Stimulated activated naive CD8-positive, alpha-beta T cell treated with anti-CD3 and anti-CD28 coated beads, Interleukin-15, amount 100 ng/mL, for 72 hours (primary cell): ENCODE data around the gene JMJD1C.

Source experiments
- ATAC-seq: fragments of 150-1000 bp; cut with Tn5 transposase; 2 replicates; pipeline ENCODE4 v1.10.0; 2021; ENCODE audit warnings: mild to moderate bottlenecking, moderate library complexity
- DNase-seq, 2 donors: peaks; one replicate each; pipeline ENCODE4 v3.0.0; 2021 to 2022
- H3K27ac Mint-ChIP-seq, 2 donors: one replicate each; pipeline ENCODE4 v1.8.0; 2022; ENCODE audit warnings: mild to moderate bottlenecking in 2 of 2, mixed read lengths in 2 of 2, moderate library complexity in 2 of 2
- H3K27me3 Mint-ChIP-seq: one replicate; pipeline ENCODE4 v1.8.0; 2022; ENCODE audit warnings: mixed read lengths
- H3K4me1 Mint-ChIP-seq: one replicate; pipeline ENCODE4 v1.8.0; 2022; ENCODE audit warnings: mild to moderate bottlenecking, mixed read lengths
- H3K4me3 Mint-ChIP-seq, 2 donors: one replicate each; pipeline ENCODE4 v1.8.0; 2022; ENCODE audit warnings: mild to moderate bottlenecking in 2 of 2, mixed read lengths in 2 of 2, moderate library complexity in 1 of 2
- H3K9me3 Mint-ChIP-seq, 2 donors: one replicate each; pipeline ENCODE4 v1.8.0; 2022; ENCODE audit warnings: mixed read lengths in 2 of 2

JMJD1C gene

GRCh38 chr10:63265222-63265617 lies 200.6 kb downstream of the JMJD1C start:
- Mint-ChIP-seq H3K4me3 (peak overlapping the region; percentile 91 to 99), H3K27me3 (no peaks in the 10 kb centered on the region), H3K27ac (peak overlapping the region; percentile 95 to 99), H3K9me3 (no peaks in the 10 kb centered on the region), H3K4me1 (peaks cover 37% of the 10 kb centered on the region)
- ATAC-seq (no peak), DNase-seq (no peak)

- Mint-ChIP-seq H3K4me3 (peak overlapping the region; percentile 91 to 99), H3K27ac (peak overlapping the region in 1 of 2 donors; percentile 99), H3K9me3 (no peaks in the 10 kb centered on the region), H3K4me1 (peaks cover 37% of the 10 kb centered on the region), H3K27me3 (no peaks in the 10 kb centered on the region)
- DNase-seq (no peak), ATAC-seq (no peak)
Observed at GRCh38 chr10:63264617-63265221, 201.1 kb downstream of the JMJD1C start.

- Mint-ChIP-seq H3K4me1 (peaks cover 59% of the 10 kb centered on the region), H3K27ac (peak overlapping the region; percentile 11 to 71), H3K27me3 (no peaks in the 10 kb centered on the region), H3K4me3 (peak overlapping the region; percentile 35 to 38), H3K9me3 (no peaks in the 10 kb centered on the region)
- DNase-seq (no peak), ATAC-seq (no peak)
Observed at GRCh38 chr10:63262430-63263073, 203.2 kb downstream of the JMJD1C start.

- H3K27me3 Mint-ChIP-seq, result no peaks in the 10 kb centered on the region
- H3K4me1 Mint-ChIP-seq, result peaks cover 69% of the 10 kb centered on the region
- H3K4me3 Mint-ChIP-seq, result peak overlapping the region; percentile 56 to 69
- ATAC-seq (peak; percentile 85), DNase-seq (no peak)
- H3K27ac Mint-ChIP-seq, result peak overlapping the region; percentile 57 to 79
- no peaks in the 10 kb centered on the region for H3K9me3 Mint-ChIP-seq
Observed at GRCh38 chr10:63261496-63261895, 204.3 kb downstream of the JMJD1C start.

GRCh38 chr10:63260860-63261251 lies 204.9 kb downstream of the JMJD1C start:
- ATAC-seq (no peak), DNase-seq (no peak)
- Mint-ChIP-seq H3K4me3 (peak overlapping the region; percentile 29 to 53), H3K27me3 (no peaks in the 10 kb centered on the region), H3K4me1 (peaks cover 73% of the 10 kb centered on the region), H3K9me3 (no peaks in the 10 kb centered on the region), H3K27ac (peak overlapping the region in 1 of 2 donors; percentile 84)

GRCh38 chr10:63260103-63260859 lies 205.5 kb downstream of the JMJD1C start:
- peak overlapping the region in 1 of 2 donors; percentile 29 for H3K4me3 Mint-ChIP-seq

GRCh38 chr10:63258920-63259678 lies 206.7 kb downstream of the JMJD1C start:
- H3K4me3 Mint-ChIP-seq, result peak overlapping the region in 1 of 2 donors; percentile 31
- H3K4me1 Mint-ChIP-seq, result peaks cover 81% of the 10 kb centered on the region
- no peaks in the 10 kb centered on the region for H3K9me3 Mint-ChIP-seq
- no peaks in the 10 kb centered on the region for H3K27me3 Mint-ChIP-seq
- ATAC-seq, result no peak
- H3K27ac Mint-ChIP-seq, result no peak overlapping the region
- DNase-seq, result no peak

More at GRCh38 chr10:63260103-63260859, 205.5 kb downstream of the JMJD1C start:
- no peak overlapping the region for H3K27ac Mint-ChIP-seq
- H3K9me3 Mint-ChIP-seq, result no peaks in the 10 kb centered on the region
- DNase-seq (no peak), ATAC-seq (no peak)
- peaks cover 73% of the 10 kb centered on the region for H3K4me1 Mint-ChIP-seq
- no peaks in the 10 kb centered on the region for H3K27me3 Mint-ChIP-seq

GRCh38 chr10:63257778-63258177 lies 208.0 kb downstream of the JMJD1C start:
- DNase-seq, result no peak
- H3K4me3 Mint-ChIP-seq, result no peak overlapping the region
- H3K27me3 Mint-ChIP-seq, result no peaks in the 10 kb centered on the region
- H3K4me1 Mint-ChIP-seq, result peaks cover 82% of the 10 kb centered on the region
- no peaks in the 10 kb centered on the region for H3K9me3 Mint-ChIP-seq
- ATAC-seq, result no peak
- H3K27ac Mint-ChIP-seq, result no peak overlapping the region

GRCh38 chr10:63256009-63256773 lies 209.6 kb downstream of the JMJD1C start:
- H3K4me1 Mint-ChIP-seq, result peaks cover 73% of the 10 kb centered on the region
- ATAC-seq (no peak), DNase-seq (no peak)
- H3K27me3 Mint-ChIP-seq, result no peaks in the 10 kb centered on the region
- no peak overlapping the region for H3K4me3 Mint-ChIP-seq
- peak overlapping the region in 1 of 2 donors; percentile 59 for H3K27ac Mint-ChIP-seq
- no peaks in the 10 kb centered on the region for H3K9me3 Mint-ChIP-seq

GRCh38 chr10:63255316-63255715 lies 210.5 kb downstream of the JMJD1C start:
- DNase-seq, result no peak
- Mint-ChIP-seq H3K27me3 (no peaks in the 10 kb centered on the region), H3K27ac (peak overlapping the region in 1 of 2 donors; percentile 59), H3K9me3 (no peaks in the 10 kb centered on the region), H3K4me3 (no peak overlapping the region), H3K4me1 (peaks cover 66% of the 10 kb centered on the region)
- ATAC-seq, result no peak

GRCh38 chr10:63253040-63253439 lies 212.7 kb downstream of the JMJD1C start:
- no peak for ATAC-seq
- Mint-ChIP-seq H3K9me3 (no peaks in the 10 kb centered on the region), H3K4me1 (peaks cover 46% of the 10 kb centered on the region), H3K4me3 (no peak overlapping the region), H3K27ac (no peak overlapping the region), H3K27me3 (no peaks in the 10 kb centered on the region)
- no peak for DNase-seq

GRCh38 chr10:63252095-63252762 lies 213.5 kb downstream of the JMJD1C start:
- Mint-ChIP-seq H3K4me3 (no peak overlapping the region), H3K9me3 (peaks cover 0 to under 1% of the 10 kb centered on the region in 2 donors), H3K4me1 (peaks cover 42% of the 10 kb centered on the region), H3K27ac (no peak overlapping the region), H3K27me3 (no peaks in the 10 kb centered on the region)
- ATAC-seq, result no peak
- DNase-seq, result no peak

GRCh38 chr10:63250032-63250431 lies 215.7 kb downstream of the JMJD1C start:
- no peak overlapping the region for H3K27ac Mint-ChIP-seq
- H3K4me1 Mint-ChIP-seq, result peaks cover 44% of the 10 kb centered on the region
- H3K4me3 Mint-ChIP-seq, result no peak overlapping the region
- DNase-seq (no peak), ATAC-seq (no peak)
- no peaks in the 10 kb centered on the region for H3K27me3 Mint-ChIP-seq
- peaks cover 8 to 18% of the 10 kb centered on the region in 2 donors for H3K9me3 Mint-ChIP-seq

GRCh38 chr10:63247771-63248170 lies 218.0 kb downstream of the JMJD1C start:
- no peak for ATAC-seq
- H3K9me3 Mint-ChIP-seq, result peaks cover 8 to 18% of the 10 kb centered on the region in 2 donors
- H3K4me3 Mint-ChIP-seq, result no peak overlapping the region
- DNase-seq, result no peak
- peak overlapping the region in 1 of 2 donors; percentile 17 for H3K27ac Mint-ChIP-seq
- peaks cover 43% of the 10 kb centered on the region for H3K4me1 Mint-ChIP-seq
- no peaks in the 10 kb centered on the region for H3K27me3 Mint-ChIP-seq
